K562 (cell line): ENCODE results near the gene PIK3R2.

Source experiments
- CTCF ChIP-seq, 3 experiments: IDR thresholded peaks in 2 of 3; conservative IDR thresholded peaks in 1 of 3; 2 replicates each; pipeline ENCODE4 v1.5.1; 2011 to 2012; ENCODE audit warnings: low read length in 3 of 3, mild to moderate bottlenecking in 3 of 3, control low read depth in 2 of 3, improper control_type of control experiment in 1 of 3, inconsistent platforms in 1 of 3, low read depth in 1 of 3, mixed read lengths in 1 of 3, moderate library complexity in 1 of 3; ENCODE audit not compliant: insufficient read depth in 2 of 3
- GMEB1 ChIP-seq: fragments of 250-450 bp; sonication (Bioruptor Pico); IDR thresholded peaks from 2 replicates; pipeline ENCODE4 v1.4.0; 2020; ENCODE audit warnings: mild to moderate bottlenecking
- POLR2A ChIP-seq: fragments of 450-650 bp; conservative IDR thresholded peaks from 2 replicates; pipeline ENCODE4 v1.6.1; 2016
- RERE ChIP-seq: sonication (generic); formaldehyde crosslinking; IDR thresholded peaks from 2 replicates; pipeline ENCODE4 v1.8.0; 2023; ENCODE audit warnings: missing genetic modification reagents, mild to moderate bottlenecking, borderline replicate concordance
- SRSF9 ChIP-seq: fragments of 200-400 bp; formaldehyde crosslinking; IDR thresholded peaks from 2 replicates; pipeline ENCODE4 v1.6.1; 2017; ENCODE audit warnings: low read depth, low read length, borderline replicate concordance

- TF ChIP-seq GMEB1 (CRISPR knock-in tag) (no peak), RERE (no peak), POLR2A (no peak), CTCF (IDR thresholded peaks at IDR 0.05 in 2 of 3, conservative IDR thresholded peaks at IDR 0.05 in 1 of 3; ENCODE audit: insufficient read depth in 2 of 3, low read depth in 1 of 3, low read length in 3 of 3) (no peak), SRSF9 (no peak)
These were observed 45.0 kb downstream of the PIK3R2 start for GRCh38 chr19:18197941-18198340.
